Epithelial cell of prostate (primary cell): ENCODE data around the gene RASGRF1.
A peak's percentile ranks its signal among the peaks of the same experiment; 100 is the strongest.

Source experiments
- DNase-seq: peaks from one replicate; pipeline ENCODE4 v3.0.0-alpha.2; 2011; ENCODE audit warnings: low read depth, low spot score
- H3K27ac ChIP-seq: fragments of 450-650 bp; 2 replicates; pipeline ENCODE4 v1.5.1; 2017; ENCODE audit warnings: mild to moderate bottlenecking

RASGRF1 gene

DNA sequence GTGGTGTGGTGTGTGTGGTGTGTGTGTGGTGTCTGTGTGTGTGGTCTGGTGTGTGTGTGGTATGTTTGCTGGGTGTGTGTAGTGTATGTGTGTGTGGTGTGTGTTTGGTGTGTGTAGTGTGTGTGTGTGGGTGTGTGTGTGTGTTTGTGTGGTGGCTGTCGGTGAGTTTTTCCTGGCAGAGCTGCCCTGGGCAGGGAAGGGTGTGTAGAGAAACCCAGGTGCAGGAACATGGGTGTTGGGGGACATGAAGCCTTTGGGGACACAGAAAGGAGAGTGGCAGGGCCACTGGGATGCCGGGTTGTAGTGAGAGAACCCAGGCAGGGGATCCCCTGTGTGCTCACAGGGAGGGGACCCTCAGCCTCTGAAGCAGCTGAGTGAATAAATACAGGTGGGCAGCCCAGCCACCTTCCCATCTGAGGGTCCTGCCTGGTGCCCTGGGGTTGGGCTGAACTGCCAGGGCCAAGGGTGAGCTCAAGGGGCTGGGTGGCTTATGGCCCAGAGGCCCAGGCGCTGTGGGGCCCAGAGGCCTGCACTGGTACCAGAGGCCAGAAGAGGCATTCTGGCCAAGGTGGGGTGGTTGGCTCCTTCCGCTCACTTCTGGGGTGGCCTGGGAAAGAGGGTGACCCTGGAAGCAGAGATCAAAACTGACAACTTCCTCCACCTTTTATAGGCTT is 97.2 kb downstream of the RASGRF1 start:
- no peak overlapping the region for H3K27ac ChIP-seq
- no peak for DNase-seq

DNA sequence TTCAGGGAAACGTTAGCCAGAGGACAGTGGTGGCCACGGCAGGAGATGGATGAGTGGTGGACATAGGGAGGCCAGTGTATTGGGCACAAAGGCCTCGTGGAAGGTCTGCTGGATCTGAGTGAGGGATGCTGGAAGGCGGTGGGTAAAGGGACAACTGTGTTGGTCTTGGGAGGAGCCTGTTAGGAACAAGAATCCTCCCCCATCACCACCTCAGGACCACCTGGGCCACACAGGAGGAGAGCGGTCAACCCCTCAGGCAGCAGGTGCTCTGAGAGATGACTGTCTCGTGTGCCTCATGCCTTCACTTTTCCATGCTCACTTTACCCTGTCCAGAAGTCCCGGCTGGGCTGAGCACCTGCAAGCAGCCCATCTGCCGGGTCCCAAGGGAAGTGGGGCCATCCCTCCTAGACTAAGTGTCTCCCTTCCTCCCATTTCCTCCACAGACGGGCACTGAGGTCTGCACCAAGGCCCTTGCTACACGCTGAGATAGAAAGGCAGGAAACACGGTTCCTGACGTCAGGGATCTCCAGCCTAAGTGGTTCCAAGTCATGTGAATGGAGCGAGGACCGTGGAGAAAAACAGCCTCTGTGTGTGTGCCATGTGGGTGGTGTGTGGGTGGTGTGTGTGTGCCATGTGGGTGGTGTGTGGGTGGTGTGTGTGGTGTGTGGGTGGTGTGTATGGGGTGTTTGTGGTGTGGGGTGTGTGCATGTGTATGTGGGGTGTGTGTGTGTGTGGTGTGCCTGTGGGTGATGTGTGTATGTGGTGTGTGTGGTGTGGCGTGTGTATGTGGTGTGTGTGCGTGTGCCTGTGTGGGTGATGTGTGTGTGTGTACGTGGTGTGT is 97.9 kb downstream of the RASGRF1 start:
- no peak overlapping the region for H3K27ac ChIP-seq
- DNase-seq = no peak

DNA sequence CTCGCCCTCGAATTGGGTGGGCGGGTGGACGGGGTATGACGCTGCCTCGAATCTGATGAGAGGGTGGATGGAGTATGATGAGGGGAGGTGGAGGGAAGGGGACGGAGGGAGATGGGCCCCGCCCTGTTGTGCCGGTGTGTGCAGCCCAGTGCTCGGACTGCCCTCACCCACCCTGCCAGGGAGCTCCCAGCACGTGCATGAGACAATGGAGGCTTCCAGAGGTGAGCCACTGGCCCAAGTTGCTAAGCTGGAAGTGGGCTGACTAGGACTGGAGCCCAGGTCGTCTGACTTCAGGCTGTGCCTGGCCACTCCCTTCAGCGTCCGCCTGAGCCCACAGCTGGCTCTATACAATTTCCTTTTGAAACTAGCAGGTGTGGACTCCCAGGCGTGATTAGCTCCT is 98.7 kb downstream of the RASGRF1 start:
- no peak overlapping the region for H3K27ac ChIP-seq
- no peak for DNase-seq

DNA sequence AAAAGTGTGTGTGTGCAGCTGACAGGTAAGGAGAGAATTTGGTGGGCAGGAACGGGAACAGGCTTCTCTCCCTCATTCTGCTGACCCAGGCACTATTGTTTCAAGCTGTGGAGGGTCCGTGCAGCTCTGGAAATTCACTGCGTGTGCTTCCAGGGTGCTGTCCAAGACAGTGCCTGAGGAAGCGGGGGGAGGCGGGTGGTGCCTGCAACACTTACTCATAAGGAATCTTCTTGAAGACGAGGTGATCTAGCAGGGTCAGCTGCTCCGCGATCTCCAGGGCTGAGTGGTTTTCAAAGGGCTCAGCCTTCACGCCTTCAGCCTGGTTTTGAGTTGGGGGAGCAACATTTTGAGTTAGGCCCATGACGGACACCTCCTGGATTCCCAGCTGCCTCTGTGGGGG is 99.1 kb downstream of the RASGRF1 start:
- no peak for DNase-seq
- no peak overlapping the region for H3K27ac ChIP-seq

DNA sequence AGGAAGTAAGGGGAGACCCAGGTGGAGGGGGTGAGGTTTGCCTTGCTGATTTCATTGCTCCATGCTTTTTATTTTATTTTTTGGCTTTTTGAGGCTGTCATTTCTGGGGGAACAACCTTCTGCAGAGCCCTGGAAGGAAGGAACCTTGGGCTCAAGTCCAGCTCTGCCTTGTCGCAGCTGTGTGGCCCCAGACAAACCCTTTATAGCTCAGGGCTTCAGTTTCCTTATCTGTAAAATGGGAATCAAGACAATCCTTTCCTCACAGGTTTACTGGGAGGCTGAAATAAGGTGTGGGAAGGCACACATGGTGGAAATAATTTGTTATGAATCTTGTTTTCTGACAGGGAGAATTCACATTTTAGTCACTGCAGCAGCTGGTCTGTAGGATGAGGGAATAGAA is 100.3 kb downstream of the RASGRF1 start:
- H3K27ac ChIP-seq = no peak overlapping the region
- DNase-seq = no peak

DNA sequence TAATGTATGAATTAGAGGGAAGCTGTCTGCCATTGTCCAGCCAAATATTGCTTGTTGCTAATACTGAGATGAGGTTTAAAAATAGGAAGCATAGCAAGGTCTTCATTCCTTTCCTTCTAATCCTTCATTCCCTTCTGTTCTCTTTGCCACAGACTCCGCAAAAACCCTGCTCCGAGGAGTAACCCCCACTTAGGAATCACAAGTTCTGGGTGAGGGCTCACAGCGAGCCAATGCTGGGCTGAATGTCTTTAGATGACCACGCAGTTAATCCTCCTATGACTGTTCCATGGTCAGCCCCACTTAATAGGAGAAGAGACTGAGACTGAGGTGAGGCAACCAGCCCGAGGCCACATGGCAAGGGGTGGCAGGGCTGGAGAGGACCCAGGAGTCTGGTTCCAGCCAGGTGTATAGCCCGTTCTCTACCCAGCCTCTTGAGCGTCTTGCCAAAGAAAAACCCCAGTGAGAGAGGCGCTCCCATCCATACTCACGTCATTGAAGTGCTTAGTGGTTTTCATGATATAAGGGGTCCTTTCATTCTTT is 100.8 kb downstream of the RASGRF1 start:
- no peak for DNase-seq
- H3K27ac ChIP-seq = peak overlapping the region; percentile 98

DNA sequence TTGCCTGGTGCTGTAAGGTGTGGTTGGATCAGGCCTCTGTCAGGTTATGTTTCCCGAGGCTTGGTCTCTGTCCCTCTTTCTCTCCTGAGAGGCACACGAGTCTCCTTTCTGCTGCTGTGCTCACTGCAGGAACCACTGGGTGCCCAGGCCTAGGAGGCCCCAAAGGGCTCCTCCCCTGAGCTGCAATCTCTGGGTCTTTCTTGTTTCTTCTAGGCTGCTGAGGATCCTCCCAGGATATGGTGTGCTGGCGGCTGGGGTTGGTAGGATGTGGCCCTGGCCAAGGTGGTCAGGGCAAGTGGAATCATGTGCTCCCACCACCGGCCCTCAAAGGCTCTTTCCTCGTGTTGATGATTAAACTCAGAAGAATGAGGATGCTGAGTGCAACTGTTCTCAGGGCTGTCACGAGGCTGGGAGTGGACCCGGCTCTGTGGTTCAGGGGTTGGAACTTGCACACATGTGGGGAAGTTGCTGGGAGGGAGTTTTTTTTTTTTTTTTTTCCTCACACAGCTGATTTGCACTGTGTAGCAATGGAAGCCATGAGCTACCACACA is 102.1 kb downstream of the RASGRF1 start:
- H3K27ac ChIP-seq = peak overlapping the region; percentile 98
- peak; percentile 97 for DNase-seq

DNA sequence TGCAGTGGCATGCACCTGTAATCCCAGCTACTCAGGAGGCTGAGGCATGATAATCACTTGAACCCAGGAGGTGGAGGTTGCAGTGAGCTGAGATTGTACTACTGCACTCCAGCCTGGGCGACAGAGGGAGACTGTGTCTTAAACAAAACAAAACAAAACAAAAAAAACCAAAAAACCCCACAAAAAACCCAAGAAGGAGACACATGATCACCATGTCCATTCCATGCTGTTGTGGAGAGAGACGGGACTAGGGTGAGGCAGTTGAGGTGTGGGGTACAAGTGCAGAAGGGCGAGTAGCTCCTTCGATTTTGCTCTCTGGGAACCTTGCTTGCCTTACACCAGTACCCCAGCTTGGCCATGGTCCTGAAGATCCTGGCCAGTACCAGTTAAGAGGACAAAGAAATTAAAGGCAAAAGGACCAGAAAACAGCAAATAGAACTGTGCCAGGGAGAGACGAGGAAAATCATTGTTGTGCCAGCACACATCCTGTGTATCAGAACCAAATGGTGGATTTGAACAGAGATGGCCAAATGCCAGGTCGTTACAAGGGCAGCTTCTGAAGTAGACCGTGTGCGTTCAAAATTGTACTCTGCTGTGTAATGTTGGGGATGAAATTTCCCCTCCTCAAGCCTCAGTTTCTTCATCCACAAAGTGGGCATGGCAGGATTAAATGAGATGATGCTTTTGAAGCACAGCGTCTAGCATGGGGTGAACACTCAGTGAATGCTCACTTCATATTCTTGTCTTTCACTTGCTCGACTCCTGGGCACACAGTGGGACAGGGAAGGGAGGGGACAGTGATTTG is 102.8 kb downstream of the RASGRF1 start:
- no peak for DNase-seq

DNA sequence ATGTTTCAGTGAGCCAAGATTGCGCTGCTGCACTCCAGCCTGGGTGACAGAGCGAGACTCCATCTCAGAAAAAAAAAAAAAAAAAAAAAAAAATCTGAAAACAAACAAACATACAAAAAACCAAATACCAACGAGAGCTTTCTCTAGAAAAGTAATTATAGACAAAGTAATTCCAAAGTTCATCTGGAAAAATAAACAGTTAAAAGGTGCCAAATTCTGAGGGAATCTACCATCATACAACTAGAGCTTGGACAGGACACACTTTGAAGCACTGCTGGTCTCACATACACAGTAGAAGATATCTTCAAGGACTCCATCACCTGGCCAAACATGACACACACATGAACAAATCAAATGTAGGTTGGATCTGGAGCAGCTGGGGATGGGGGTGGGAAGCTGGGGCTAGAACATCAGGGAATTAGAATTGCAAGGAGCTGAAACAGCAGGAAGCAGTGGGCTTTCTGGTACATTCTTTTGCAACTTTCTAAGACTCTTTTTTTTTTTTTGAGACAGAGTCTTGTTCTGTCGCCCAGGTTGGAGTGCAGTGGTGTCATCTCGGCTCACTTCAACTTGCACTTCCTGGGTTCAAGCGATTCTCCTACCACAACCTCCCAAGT is 104.6 kb downstream of the RASGRF1 start:
- DNase-seq = no peak
- no peak overlapping the region for H3K27ac ChIP-seq

More for the DNA sequence above, 102.8 kb downstream of the RASGRF1 start:
- H3K27ac ChIP-seq = peak overlapping the region; percentile 98

DNA sequence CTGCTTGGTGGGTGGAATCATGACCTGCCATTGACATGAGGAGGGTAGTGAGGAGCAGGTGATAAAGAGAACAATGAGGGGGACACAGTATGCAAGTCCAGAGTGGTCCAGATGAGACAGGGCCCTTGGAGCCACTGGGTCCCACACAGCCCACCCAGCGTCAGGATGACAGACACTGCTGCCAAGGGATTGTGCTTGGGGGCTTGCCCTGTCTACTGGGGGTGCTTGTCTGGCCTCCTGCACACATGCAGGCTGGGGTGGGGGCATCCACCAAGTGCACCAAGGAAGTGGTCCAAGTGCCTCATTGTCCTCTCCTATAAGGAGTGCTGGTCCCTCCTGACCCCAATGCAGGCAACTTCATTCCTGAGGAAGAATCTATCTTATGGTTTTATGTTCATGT is 106.5 kb downstream of the RASGRF1 start:
- DNase-seq = no peak
- no peak overlapping the region for H3K27ac ChIP-seq

DNA sequence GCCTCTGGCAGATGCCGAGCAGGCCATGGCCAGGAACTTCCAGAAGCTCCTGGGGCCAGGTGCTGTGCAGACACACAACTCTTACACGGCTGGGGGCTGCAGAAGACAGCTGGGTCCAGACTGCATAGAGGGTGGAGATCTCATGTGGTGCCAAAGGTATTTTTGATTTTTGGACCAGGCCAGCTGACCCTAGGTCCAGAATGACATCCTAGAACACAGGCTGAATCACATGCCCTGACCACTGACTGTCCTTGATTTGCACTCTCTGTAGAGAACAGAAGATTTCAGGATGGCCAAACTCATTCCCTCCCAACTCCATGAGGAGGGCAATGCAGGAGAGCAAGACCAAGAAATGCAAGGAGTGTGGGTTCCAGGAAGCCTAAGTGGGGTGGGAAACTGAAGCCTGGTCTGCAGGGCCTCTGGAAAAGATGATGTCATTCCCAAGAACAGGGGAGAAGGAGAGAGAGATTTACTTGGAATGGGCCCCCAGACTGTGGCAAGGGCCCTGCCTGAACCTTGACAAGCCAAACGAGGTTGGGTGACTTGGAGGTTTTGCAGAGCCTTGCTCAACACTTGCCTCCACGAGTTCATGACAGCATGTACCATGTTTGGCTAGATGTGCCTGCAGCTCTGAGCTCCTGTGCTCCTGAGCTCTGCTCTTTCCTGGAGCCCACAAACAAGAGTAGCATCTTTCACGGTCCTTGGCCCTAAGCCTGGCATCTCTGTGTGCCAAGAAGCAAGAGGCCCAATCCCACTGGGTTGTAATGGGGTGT is 107.2 kb downstream of the RASGRF1 start:
- H3K27ac ChIP-seq = no peak overlapping the region
- DNase-seq = no peak

DNA sequence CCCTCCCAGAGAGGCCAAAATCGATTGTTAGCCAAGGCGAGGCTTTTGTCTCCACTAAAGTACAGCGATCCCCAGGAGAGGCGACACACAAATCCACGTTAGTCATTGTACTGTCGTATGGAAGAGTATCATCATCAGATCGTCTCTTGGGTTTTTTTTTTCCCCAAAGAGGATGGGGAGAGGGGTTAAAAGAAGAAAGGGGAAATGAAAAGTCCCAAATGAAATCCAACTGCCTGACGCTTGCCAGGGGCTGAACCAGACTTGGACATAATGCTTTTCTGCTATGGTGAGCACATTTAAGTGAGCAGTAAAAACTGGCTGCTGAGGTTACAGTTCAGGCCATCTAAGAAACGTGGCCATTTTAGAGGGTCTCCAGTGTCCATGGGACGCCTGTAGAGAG is 107.8 kb downstream of the RASGRF1 start:
- DNase-seq = no peak
- H3K27ac ChIP-seq = no peak overlapping the region

DNA sequence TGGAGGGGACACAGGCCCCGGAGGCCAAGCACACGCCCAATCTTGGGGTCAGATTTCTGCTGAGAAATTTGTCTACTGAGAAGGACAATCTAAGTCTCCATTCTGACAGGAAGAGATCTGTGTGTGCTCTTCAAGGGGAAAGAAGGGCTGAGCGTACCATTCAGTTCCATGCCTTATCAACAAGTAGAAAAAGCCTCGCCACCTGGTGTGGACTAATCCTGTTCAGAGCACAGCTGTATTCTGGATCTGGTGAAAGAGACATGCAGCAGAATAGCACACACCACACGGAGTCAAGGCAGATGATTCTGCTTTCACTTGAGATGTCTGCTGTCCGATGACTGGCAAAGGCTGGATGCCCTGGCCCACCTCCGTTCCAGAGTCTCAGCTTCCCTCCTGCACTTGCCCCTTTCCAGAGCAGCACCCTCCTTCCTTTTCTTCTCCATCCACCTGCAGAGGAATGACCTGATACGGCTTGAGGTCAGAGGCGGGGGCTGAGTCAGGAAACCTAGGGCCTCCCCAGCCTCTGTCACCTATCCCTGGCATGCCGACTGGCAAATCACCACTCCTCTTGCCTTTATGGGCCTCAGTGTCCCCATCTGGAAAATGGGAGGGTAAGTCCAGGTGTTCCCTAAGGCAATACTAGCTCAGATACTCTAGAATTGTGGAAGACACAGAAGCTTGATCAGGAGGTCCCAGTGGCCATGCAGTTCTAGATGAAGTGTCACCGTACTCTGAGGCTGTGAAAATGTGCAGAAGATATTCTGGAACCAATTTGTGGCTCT is 108.9 kb downstream of the RASGRF1 start:
- no peak for DNase-seq
- H3K27ac ChIP-seq = no peak overlapping the region

DNA sequence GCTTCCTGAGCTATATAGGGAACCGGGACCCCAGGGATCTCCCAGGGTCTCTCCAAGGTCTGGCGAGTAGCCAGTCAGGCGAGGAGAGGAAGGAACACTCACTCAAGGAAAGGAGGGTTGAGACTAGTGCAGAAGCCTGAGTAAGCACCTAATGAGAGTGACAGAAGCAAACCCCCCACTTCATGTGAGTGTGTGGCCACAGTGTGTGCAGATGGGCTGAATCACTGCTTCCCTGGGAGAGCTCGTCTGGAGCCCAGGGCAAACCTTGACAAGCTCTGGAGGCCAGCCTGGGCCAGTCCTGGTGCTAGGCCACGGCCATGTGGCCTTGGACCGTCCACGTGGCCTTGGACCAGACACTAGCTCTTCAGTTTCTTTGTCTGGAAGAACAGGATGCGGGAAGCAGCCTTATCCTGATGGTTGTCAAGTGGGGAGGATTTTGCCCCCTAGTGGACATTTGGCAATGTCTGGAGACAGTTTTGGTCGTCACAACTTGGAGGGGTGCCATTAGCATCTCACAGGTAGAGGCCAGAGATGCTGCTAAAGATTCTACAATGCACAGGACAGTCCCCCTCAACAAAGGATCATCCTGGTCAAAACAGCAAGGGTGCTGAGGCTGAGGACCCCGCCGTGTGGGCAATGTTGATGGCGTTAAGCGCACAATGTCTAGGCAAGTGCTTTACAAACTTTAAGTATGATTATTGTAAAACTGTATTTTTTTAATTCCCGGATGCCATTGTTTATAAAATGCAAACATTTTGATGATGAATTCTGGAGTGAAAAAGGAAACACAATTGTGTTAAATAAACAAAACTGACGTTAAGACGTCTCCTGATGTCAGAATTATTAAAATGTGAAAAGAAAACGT is 110.9 kb downstream of the RASGRF1 start:
- peak; percentile 60 for DNase-seq
- H3K27ac ChIP-seq = no peak overlapping the region

DNA sequence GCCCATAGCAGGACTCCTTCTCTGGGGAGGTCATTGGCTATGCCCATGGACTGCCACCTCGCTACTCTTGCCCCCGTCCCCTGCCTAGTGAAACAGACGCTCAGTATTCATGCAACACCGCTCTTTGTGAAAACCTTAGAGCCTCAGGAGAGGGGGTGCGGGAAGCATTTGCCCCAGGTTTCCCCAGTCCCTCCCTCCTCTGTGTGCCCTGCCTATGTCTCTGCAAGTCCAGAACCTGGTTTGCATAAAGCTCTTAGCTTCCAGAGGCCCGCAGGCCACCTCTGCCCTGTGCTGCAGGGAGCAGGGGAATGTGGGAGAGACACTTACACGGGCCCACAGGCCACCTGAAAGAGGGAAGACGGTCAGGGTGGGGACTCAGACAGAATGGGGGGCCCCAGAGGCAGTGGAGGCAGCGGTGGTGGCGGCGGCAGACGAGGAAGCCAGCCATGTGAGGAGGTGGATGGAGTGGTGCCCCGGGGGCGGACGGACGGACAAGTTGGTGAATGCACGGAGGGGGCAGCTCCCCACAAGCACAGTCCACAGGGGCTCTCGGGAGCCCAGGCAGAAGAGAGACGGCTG is 111.9 kb downstream of the RASGRF1 start:
- DNase-seq = no peak
- H3K27ac ChIP-seq = no peak overlapping the region

DNA sequence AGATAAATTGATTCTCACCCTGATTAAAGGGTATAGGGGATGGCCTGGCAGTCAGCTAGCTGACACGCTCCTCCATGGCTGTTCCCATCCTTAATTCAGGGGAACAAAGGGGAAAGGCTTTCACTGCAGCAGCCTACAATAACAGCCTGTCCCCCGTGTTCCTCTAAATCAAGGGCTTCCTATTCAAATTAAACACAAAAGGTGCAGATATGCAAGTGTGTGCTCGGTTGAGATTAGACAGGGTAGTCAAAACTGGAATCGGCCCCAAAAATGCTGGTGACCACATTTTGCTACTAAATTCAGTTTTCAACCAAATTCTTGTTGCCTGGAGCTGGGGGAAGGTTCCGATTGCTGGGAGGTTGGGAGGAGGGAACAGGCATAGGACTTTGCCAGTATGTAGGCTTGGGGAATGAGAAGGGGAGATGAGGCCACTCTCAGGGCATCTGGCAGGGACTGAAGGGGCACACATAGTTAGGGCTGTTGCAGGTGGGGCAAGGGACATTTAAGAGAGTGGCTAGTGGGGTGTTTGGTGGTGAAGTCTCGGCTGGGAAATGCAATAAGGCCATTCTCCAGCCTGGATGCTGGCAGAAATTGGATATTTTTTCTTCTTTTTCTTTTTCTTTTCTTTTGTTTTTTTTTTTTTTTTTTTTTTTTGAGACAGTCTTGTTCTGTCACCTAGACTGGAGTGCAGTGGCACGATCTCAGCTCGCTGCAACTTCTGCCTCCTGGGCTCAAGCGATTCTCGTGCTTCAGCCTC is 112.8 kb downstream of the RASGRF1 start:
- DNase-seq = no peak
- H3K27ac ChIP-seq = no peak overlapping the region
